ENCODE data around the gene SLC29A2. TPM values are rescaled to one million over a fixed set of nuclear protein-coding genes. Genes with fewer than 3 reads are reported as not detected.

SLC29A2 gene
- total and polyA plus RNA-seq, 3 donors from 2014 or later, result 1.2 to 3.1 (median 1.6) TPM

DNA sequence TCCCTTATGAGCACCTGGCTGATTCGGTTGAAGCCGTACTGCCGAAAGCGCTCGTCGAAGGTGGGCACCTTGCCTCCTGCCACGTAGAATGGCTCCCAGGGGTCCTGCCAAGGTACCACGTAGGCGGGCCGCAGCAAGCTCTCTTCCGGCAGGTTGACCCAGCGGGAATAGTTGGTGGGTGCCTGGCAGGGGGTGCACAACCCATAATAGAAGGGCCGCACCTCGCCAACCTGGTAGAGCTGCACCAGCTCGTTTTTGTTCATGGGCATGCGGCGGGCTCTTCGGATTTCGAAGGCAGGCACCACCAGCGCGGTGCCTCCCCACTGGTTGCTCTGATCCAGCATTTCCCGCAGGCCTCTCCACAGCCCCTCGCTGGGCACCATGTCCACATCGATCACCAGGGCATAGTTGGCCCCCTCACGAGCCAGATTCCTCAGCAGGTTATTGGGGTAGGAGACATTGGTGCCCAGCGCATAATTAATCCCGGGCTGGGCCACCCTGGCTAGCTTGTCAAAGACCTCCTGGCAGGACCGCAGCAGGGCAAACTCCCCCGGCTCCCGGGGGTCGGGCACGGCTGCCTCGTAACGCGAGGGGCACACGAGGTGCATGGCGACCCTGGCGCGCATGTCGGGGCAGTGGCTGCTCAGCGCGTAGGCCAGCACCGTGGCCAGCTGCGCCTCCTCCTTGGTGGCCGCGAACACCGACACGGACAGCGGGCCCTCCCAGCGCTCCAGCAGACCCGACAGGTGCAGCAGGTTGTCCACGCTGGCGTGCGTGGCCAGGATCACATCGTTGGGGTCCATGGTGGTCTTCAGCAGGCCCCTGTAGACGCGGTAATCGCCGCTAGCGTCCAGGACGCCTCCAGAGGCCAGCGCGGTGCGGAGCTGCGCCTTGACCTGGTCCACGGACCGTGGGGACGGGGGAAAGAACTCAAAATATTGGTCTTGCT, 24.8 kb downstream of the SLC29A2 start:
- peak overlapping the region; percentile 75 to 76 for H3K27ac ChIP-seq
- 20 to 69% methylated on average over 15 to 68 of the region's 68 CpGs for WGBS, 2 donors
- no peaks in the 10 kb centered on the region for H3K36me3 ChIP-seq (ENCODE audit: low read depth, missing control alignments)
- no peak for TF ChIP-seq POLR2A (IDR thresholded peaks at IDR 0.05)
- TF ChIP-seq, protein P1, sequence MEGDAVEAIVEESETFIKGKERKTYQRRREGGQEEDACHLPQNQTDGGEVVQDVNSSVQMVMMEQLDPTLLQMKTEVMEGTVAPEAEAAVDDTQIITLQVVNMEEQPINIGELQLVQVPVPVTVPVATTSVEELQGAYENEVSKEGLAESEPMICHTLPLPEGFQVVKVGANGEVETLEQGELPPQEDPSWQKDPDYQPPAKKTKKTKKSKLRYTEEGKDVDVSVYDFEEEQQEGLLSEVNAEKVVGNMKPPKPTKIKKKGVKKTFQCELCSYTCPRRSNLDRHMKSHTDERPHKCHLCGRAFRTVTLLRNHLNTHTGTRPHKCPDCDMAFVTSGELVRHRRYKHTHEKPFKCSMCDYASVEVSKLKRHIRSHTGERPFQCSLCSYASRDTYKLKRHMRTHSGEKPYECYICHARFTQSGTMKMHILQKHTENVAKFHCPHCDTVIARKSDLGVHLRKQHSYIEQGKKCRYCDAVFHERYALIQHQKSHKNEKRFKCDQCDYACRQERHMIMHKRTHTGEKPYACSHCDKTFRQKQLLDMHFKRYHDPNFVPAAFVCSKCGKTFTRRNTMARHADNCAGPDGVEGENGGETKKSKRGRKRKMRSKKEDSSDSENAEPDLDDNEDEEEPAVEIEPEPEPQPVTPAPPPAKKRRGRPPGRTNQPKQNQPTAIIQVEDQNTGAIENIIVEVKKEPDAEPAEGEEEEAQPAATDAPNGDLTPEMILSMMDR (IDR thresholded peaks at IDR 0.05), result no peak
- H3K4me3 ChIP-seq, result peak overlapping the region; percentile 68 to 88
- intact Hi-C loops (cut with DNase I; ENCODE audit: low total_unique reads), result no loop called here
- H3K4me1 ChIP-seq, result peaks cover 32% of the 10 kb centered on the region
- H3K27me3 ChIP-seq, result no peaks in the 10 kb centered on the region
- no peaks in the 10 kb centered on the region for H3K9me3 ChIP-seq
- DNase-seq, result no peak

DNA sequence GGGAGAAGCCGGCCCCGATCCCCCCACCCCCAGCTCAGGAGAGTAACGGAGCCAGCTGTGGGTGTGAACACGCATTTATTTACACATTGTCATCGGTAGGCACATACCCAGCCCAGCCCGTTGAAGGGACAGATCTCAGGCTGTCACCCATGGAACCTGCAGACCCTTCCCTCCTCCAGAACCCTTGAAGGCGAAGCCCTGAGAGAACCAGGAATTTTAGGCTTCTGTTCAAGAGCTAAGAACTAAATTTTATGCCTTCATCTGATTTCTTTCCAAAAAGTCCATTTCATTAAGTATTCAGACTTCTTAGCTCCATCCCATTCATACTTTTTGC, 26.3 kb downstream of the SLC29A2 start:
- intact Hi-C loops (cut with DNase I; ENCODE audit: low total_unique reads), result no loop called here
- Histone ChIP-seq H3K9me3 (no peaks in the 10 kb centered on the region), H3K4me3 (peak overlapping the region; percentile 84 to 85), H3K27ac (peak overlapping the region; percentile 31 to 65), H3K36me3 (ENCODE audit: low read depth, missing control alignments) (no peaks in the 10 kb centered on the region), H3K27me3 (no peaks in the 10 kb centered on the region), H3K4me1 (peaks cover 32% of the 10 kb centered on the region)
- TF ChIP-seq, protein P1 (IDR thresholded peaks at IDR 0.05), result no peak
- WGBS, 2 donors, result 3 to 7% methylated on average over 5 to 6 of the region's 7 CpGs
- DNase-seq, result no peak

DNA sequence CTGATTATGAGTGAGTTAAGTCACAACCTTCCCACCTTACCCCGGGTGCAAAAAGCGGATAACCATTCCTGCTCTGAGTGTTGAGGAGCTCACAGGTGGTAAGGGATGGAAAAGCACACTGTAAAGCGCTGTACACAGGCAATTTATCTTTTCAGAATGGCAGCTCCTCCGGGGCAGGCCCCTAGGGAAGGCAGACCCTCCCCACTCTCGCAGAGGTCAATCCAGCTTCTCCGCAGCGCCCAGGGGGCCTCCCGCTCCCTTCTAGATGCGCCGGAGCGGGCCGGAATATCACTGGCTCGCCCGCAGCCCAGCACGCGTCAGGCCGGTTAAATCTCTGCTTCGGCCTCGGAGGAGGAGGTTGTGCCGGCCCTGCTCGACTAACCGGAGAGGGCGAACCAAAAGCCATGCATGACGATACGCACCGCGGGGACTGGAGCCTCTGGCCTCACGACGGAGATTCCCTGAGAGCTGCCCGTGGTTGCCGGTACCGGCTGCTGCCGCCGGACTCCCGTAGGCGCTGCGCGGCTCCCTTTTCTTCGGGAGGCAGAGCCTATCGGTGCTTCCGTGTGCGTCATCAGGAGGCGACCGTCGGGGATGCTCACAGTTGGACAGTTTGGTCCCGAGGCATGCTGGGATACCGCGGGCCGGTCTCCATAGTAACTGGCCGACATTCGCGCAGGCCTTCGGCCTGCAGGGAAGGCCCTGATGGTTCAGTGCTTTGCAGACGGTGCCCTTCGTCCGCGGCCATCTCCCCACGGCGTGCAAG, 26.8 kb downstream of the SLC29A2 start, which contains the start of gene BRMS1:
Gene BRMS1 (minus strand): TSS at position 555 of the 766 bp plus-strand sequence. CDS start 2,870 bp downstream, outside the sequence.
- H3K4me3 ChIP-seq, result peak within 1 kb of the TSS; percentile 84 to 85
- no peaks in the 10 kb centered on the region for H3K36me3 ChIP-seq (ENCODE audit: low read depth, missing control alignments)
- 0 to 1% methylated on average over 7 to 53 of the region's 59 CpGs for WGBS, 2 donors
- DNase-seq, result peak; percentile 100
- H3K27me3 ChIP-seq, result no peaks in the 10 kb centered on the region
- H3K27ac ChIP-seq, result peak within 1 kb of the TSS; percentile 31 to 65
- TF ChIP-seq, protein P1 (IDR thresholded peaks at IDR 0.05), result peak in 1 of 3 experiments; percentile 69
- TF ChIP-seq POLR2A (IDR thresholded peaks at IDR 0.05), result no peak
- no peaks in the 10 kb centered on the region for H3K9me3 ChIP-seq
- intact Hi-C loops (cut with DNase I; ENCODE audit: low total_unique reads), result no loop called here
- H3K4me1 ChIP-seq, result peaks cover 32% of the 10 kb centered on the region

DNA sequence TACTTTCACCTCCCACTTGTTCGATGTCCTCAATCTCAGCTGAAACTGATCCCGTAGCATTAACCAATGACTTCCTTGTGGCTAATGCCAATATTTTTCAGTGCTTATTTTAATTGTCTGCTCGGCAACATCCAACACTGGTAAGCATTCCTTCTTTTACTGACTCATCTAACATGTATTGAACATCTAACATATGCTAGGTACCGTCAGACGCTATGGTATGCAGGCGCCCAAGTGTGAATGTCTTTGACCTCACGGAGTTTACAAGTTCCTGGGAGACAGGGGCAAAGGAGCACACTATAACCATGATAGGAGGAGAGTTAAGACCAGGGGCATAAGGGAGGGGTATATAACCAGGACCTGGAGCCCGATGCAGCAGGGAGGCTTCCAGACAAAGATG, 28.4 kb downstream of the SLC29A2 start:
- H3K27me3 ChIP-seq, result no peaks in the 10 kb centered on the region
- DNase-seq, result no peak
- H3K36me3 ChIP-seq (ENCODE audit: low read depth, missing control alignments), result no peaks in the 10 kb centered on the region
- no peak for TF ChIP-seq POLR2A (IDR thresholded peaks at IDR 0.05)
- TF ChIP-seq, protein P1 (IDR thresholded peaks at IDR 0.05), result no peak
- peaks cover 32% of the 10 kb centered on the region for H3K4me1 ChIP-seq
- no peaks in the 10 kb centered on the region for H3K9me3 ChIP-seq
- intact Hi-C loops (cut with DNase I; ENCODE audit: low total_unique reads), result no loop called here
- 84 to 86% methylated on average over 8 of the region's 8 CpGs for WGBS, 2 donors
- H3K4me3 ChIP-seq, result no peak overlapping the region
- H3K27ac ChIP-seq, result no peak overlapping the region
